Mesenchymal stem cell (in vitro differentiated cells and primary cell): ENCODE results near the gene BAG2.

Experiments
- DNase-seq: peaks from one replicate; pipeline ENCODE4 v3.0.0-alpha.2; 2013
- H2AFZ ChIP-seq: one replicate; pipeline ENCODE4 v1.6.1; 2013; ENCODE audit warnings: low read depth, mild to moderate bottlenecking, control low read depth, inconsistent platforms, low read length, moderate library complexity
- H2AK5ac ChIP-seq: 2 replicates; pipeline ENCODE4 v1.6.1; 2013; ENCODE audit warnings: low read length, moderate library complexity, mild to moderate bottlenecking, inconsistent platforms; ENCODE audit not compliant: severe bottlenecking
- H2BK120ac ChIP-seq: one replicate; pipeline ENCODE4 v1.6.1; 2013; ENCODE audit warnings: low read depth, mild to moderate bottlenecking, inconsistent platforms, low read length, moderate library complexity
- H2BK12ac ChIP-seq, 2 experiments: one replicate each; pipeline ENCODE4 v1.6.1; 2013; ENCODE audit warnings: inconsistent platforms in 2 of 2, low read length in 2 of 2, mild to moderate bottlenecking in 2 of 2, moderate library complexity in 2 of 2, control low read depth in 1 of 2
- H2BK15ac ChIP-seq: one replicate; pipeline ENCODE4 v1.6.1; 2013; ENCODE audit warnings: mild to moderate bottlenecking, low read depth, inconsistent platforms; ENCODE audit not compliant: poor library complexity, severe bottlenecking
- H2BK5ac ChIP-seq: 2 replicates; pipeline ENCODE4 v1.6.1; 2013; ENCODE audit warnings: low read depth, mild to moderate bottlenecking, low read length, control low read depth, inconsistent platforms; ENCODE audit not compliant: poor library complexity, severe bottlenecking
- H3K14ac ChIP-seq, 2 experiments: one replicate each; pipeline ENCODE4 v1.6.1; 2013; ENCODE audit warnings: inconsistent platforms in 2 of 2, low read length in 2 of 2, control low read depth in 1 of 2, mild to moderate bottlenecking in 1 of 2, moderate library complexity in 1 of 2
- H3K18ac ChIP-seq, 2 experiments: one replicate each; pipeline ENCODE4 v1.6.1; 2013; ENCODE audit warnings: inconsistent platforms in 2 of 2, low read length in 2 of 2, control low read depth in 1 of 2, low read depth in 1 of 2, mild to moderate bottlenecking in 1 of 2
- H3K23ac ChIP-seq, 2 experiments: one replicate each; pipeline ENCODE4 v1.6.1; 2013; ENCODE audit warnings: inconsistent platforms in 2 of 2, low read length in 2 of 2, mild to moderate bottlenecking in 2 of 2, moderate library complexity in 2 of 2, control low read depth in 1 of 2
- H3K27ac ChIP-seq: 2 replicates; pipeline ENCODE4 v1.5.1; 2013; ENCODE audit warnings: mild to moderate bottlenecking, moderate library complexity, low read length, control low read depth, inconsistent platforms; ENCODE audit not compliant: poor library complexity, severe bottlenecking
- H3K27me3 ChIP-seq, 2 experiments: 2 replicates each; pipeline versions ENCODE4 v1.6.1 to v1.7.0; 2013; ENCODE audit warnings: low read length in 2 of 2, mild to moderate bottlenecking in 2 of 2, moderate library complexity in 2 of 2, control low read depth in 1 of 2, inconsistent platforms in 1 of 2; ENCODE audit not compliant: control insufficient read depth in 1 of 2, insufficient read depth in 1 of 2
- H3K36me3 ChIP-seq, 2 experiments: 2 replicates each; pipeline versions ENCODE4 v1.6.1 to v1.7.0; 2013; ENCODE audit warnings: low read length in 2 of 2, control low read depth in 1 of 2, inconsistent platforms in 1 of 2, low read depth in 1 of 2, mild to moderate bottlenecking in 1 of 2; ENCODE audit not compliant: insufficient read depth in 2 of 2, control insufficient read depth in 1 of 2
- H3K4ac ChIP-seq, 2 experiments: one replicate each; pipeline ENCODE4 v1.6.1; 2013; ENCODE audit warnings: inconsistent platforms in 2 of 2, low read length in 2 of 2, mild to moderate bottlenecking in 2 of 2, moderate library complexity in 2 of 2, control low read depth in 1 of 2, low read depth in 1 of 2
- H3K4me1 ChIP-seq: 2 replicates; pipeline ENCODE4 v1.6.1; 2013; ENCODE audit warnings: low read depth, low read length, control low read depth; ENCODE audit not compliant: control insufficient read depth, insufficient read depth
- H3K4me2 ChIP-seq: 2 replicates; pipeline ENCODE4 v1.6.1; 2013; ENCODE audit warnings: low read length, mild to moderate bottlenecking, inconsistent platforms; ENCODE audit not compliant: poor library complexity, severe bottlenecking
- H3K4me3 ChIP-seq, 2 experiments: 2 replicates each; pipeline versions ENCODE4 v1.5.1 to v1.7.0; 2013; ENCODE audit warnings: low read length in 2 of 2, mild to moderate bottlenecking in 2 of 2, control low read depth in 1 of 2, low read depth in 1 of 2; ENCODE audit not compliant: insufficient read depth in 1 of 2
- H3K79me1 ChIP-seq: replicated peaks from 2 replicates; pipeline ENCODE4 v1.6.1; 2013; ENCODE audit warnings: mild to moderate bottlenecking, control low read depth, low read length, inconsistent platforms; ENCODE audit not compliant: poor library complexity, severe bottlenecking
- H3K9ac ChIP-seq: 2 replicates; pipeline ENCODE4 v1.7.0; 2013; ENCODE audit warnings: mild to moderate bottlenecking, low read length, moderate library complexity
- H3K9me3 ChIP-seq: 2 replicates; pipeline ENCODE4 v1.7.0; 2013; ENCODE audit warnings: mild to moderate bottlenecking, low read length; ENCODE audit not compliant: control insufficient read depth
- H4K8ac ChIP-seq: one replicate; pipeline ENCODE4 v1.6.1; 2013; ENCODE audit warnings: inconsistent platforms, mild to moderate bottlenecking, low read length, moderate library complexity
- H4K91ac ChIP-seq: one replicate; pipeline ENCODE4 v1.6.1; 2013; ENCODE audit warnings: mild to moderate bottlenecking, low read length, inconsistent platforms
- WGBS: methylation state at CpG from one replicate; pipeline ENCODE4 v1.1.7; 2013; ENCODE audit warnings: mixed read lengths; 5-methylcytosine and 5-hydroxymethylcytosine counted together

Gene BAG2

DNA sequence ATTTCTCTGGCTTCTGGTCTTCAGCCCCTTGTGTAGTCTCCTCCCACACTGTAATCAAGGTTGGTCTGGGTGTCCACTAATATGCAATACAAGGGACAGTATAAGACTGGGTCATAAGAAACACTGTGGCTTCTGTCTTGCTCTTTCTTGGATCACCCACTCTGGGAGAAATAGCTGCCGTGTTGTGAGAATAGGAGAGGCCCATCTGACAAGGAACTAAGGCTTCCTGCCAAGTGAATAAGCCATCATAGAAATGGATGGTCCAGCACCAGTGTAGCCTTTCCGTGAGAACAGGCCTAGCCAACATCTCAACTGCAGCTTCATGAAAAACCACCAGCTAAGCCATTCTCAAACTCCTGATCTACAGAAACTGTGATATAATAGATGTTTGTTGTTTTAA is 23.3 kb downstream of the BAG2 start:
- Histone ChIP-seq H3K4ac (no peak overlapping the region), H3K4me1 (peaks cover 4% of the 10 kb centered on the region), H3K9ac (no peak overlapping the region), H3K18ac (no peak overlapping the region), H2AFZ (no peak overlapping the region), H3K27ac (no peak overlapping the region), H4K8ac (no peak overlapping the region), H2BK5ac (no peak overlapping the region), H2BK120ac (no peak overlapping the region), H3K79me1 (peaks cover 17% of the 10 kb centered on the region), H3K23ac (no peak overlapping the region), H3K27me3 (no peaks in the 10 kb centered on the region), H2BK15ac (no peak overlapping the region), H3K4me3 (no peak overlapping the region), H3K4me2 (no peak overlapping the region), H2BK12ac (no peak overlapping the region), H4K91ac (no peak overlapping the region), H3K36me3 (peaks cover 13 to 71% of the 10 kb centered on the region in 2 experiments), H2AK5ac (no peak overlapping the region), H3K9me3 (no peaks in the 10 kb centered on the region), H3K14ac (no peak overlapping the region)
- 90% methylated on average over 2 of the region's 2 CpGs for WGBS
- no peak for DNase-seq

DNA sequence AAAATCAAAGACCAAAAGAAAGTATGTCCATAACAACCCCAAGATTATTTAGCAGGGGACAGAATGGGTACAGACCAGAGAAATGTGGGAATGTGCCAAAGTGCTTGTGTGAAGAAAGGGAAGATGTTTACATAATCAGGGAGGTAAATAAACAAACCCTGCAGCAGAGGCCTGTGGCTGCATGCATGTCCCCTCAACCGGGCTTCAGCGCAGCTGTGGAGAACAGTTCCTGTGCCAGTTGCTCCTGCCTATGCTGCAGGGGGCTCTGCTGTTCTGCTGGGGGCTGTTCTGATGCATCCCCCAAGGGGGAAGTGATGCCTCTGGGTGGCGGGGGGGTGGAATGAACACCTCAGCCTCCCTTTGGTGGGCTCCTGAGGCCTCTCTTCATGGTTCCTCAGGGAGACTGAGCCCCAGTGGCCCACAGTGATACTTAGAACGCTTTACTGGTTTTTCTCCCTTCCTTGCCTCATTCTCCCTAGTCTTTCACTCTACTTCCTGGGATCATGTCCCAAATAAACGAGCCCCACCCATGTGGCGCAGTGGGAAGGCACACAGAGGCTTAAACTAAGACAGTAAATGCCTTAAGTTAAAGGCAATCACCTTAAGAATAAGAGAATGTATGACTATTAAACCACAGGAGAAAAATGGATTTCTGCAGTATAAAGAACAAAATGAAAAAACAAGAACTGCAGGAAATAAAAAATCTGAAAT is 27.0 kb downstream of the BAG2 start:
- DNase-seq: peak; percentile 80
- Histone ChIP-seq H3K36me3 (peaks cover 7 to 41% of the 10 kb centered on the region in 2 experiments), H3K4ac (no peak overlapping the region), H3K4me3 (no peak overlapping the region), H3K27ac (no peak overlapping the region), H3K14ac (no peak overlapping the region), H3K9ac (no peak overlapping the region), H3K79me1 (peaks cover 20% of the 10 kb centered on the region), H2AK5ac (peak overlapping the region; percentile 48), H2BK12ac (peak overlapping the region; percentile 66 to 71), H2BK15ac (no peak overlapping the region), H3K18ac (peak overlapping the region in 1 of 2 experiments; percentile 79), H3K27me3 (no peaks in the 10 kb centered on the region), H3K9me3 (no peaks in the 10 kb centered on the region), H3K4me2 (no peak overlapping the region), H2AFZ (no peak overlapping the region), H2BK5ac (no peak overlapping the region), H4K8ac (peak overlapping the region; percentile 87), H3K4me1 (peaks cover 4% of the 10 kb centered on the region), H4K91ac (no peak overlapping the region), H3K23ac (no peak overlapping the region), H2BK120ac (no peak overlapping the region)
- WGBS: 40% methylated on average over 6 of the region's 6 CpGs

DNA sequence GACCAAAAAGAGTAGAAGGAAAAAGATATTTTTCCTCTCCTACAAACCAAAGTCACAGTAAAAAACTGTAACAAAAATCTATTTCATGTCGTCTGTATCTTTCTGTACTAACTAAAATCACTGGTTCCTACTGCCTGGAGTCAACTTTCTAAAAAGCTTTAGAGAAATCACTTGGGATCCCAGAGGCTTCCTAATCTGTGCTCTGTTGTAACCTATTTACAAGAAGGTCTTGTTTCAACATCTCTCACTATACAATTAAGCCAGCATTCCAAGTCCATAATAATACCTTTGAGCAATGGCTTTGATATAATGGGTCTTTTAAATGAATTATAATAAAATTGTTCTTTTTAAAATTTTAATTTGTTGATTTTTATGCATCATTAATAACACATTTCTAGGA is 29.6 kb downstream of the BAG2 start:
- Histone ChIP-seq H2AK5ac (no peak overlapping the region), H3K23ac (no peak overlapping the region), H3K4me1 (peaks cover 4% of the 10 kb centered on the region), H3K27me3 (no peaks in the 10 kb centered on the region), H3K9me3 (no peaks in the 10 kb centered on the region), H4K8ac (no peak overlapping the region), H3K4ac (no peak overlapping the region), H3K18ac (no peak overlapping the region), H3K9ac (no peak overlapping the region), H2BK5ac (no peak overlapping the region), H3K14ac (no peak overlapping the region), H3K79me1 (peaks cover 22% of the 10 kb centered on the region), H2AFZ (no peak overlapping the region), H4K91ac (no peak overlapping the region), H3K4me3 (no peak overlapping the region), H2BK15ac (no peak overlapping the region), H3K4me2 (no peak overlapping the region), H2BK120ac (no peak overlapping the region), H3K27ac (no peak overlapping the region), H3K36me3 (peaks cover 7 to 39% of the 10 kb centered on the region in 2 experiments), H2BK12ac (no peak overlapping the region)
- no peak for DNase-seq
- 87% methylated on average over 1 of the region's 1 CpG for WGBS

DNA sequence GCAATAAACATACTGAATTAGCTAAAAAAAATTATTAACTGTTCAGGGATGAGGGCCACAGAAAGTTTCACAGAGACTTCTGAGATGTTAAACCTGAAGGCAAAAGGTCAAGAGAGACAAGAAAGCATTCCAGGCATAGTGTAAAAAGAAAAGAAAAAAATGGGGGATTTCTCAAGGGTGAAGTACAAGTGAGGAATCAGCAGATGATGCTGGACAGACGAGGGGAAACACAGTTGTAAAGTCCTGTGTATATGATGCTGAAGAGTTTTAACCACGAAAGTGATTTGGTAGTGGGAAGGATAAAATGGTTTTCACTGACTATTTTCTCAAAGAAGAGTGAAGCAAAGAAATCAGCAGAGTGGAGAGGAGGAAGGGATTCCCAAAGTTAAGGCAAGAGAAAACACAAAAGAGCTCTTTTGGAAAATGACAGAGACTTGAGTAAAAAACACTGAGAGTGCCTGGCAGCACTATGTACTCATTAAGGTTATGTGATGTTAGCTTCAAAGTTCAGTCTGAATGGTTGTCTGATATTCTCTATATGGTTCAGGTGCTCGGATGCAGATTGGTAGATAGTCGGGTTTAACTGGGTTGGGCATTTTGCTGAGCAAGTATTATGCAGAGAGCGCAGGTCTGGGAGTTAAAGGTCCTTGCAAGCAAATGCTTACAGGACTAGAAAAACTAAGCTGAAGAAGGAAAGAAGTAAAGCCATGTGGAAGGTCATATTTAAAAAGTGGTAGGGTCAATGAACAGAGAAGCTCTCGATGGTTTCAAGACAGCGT is 33.6 kb downstream of the BAG2 start:
- H3K4me2 ChIP-seq: no peak overlapping the region
- H3K36me3 ChIP-seq: peaks cover 3 to 41% of the 10 kb centered on the region in 2 experiments
- H3K79me1 ChIP-seq: peaks cover 10% of the 10 kb centered on the region
- H3K14ac ChIP-seq: no peak overlapping the region
- peak overlapping the region; percentile 4 for H3K9ac ChIP-seq
- peak; percentile 50 for DNase-seq
- no peak overlapping the region for H2BK15ac ChIP-seq
- no peak overlapping the region for H2BK5ac ChIP-seq
- H2AFZ ChIP-seq: no peak overlapping the region
- H4K8ac ChIP-seq: no peak overlapping the region
- H3K23ac ChIP-seq: no peak overlapping the region
- H2BK120ac ChIP-seq: no peak overlapping the region
- no peaks in the 10 kb centered on the region for H3K27me3 ChIP-seq
- H3K4ac ChIP-seq: no peak overlapping the region
- no peak overlapping the region for H3K18ac ChIP-seq
- WGBS: 84% methylated on average over 7 of the region's 7 CpGs
- H3K4me3 ChIP-seq: no peak overlapping the region
- no peak overlapping the region for H2AK5ac ChIP-seq
- no peaks in the 10 kb centered on the region for H3K4me1 ChIP-seq
- H2BK12ac ChIP-seq: no peak overlapping the region
- H4K91ac ChIP-seq: no peak overlapping the region
- no peak overlapping the region for H3K27ac ChIP-seq
- no peaks in the 10 kb centered on the region for H3K9me3 ChIP-seq
